HG03064 (cell line): ENCODE measurements around the gene AGTRAP.

Source experiments
- ATAC-seq: cut with Tn5 transposase; IDR thresholded peaks from one replicate; pipeline ENCODE4 v1.9.1; 2021; ENCODE audit warnings: low read depth; ENCODE audit not compliant: unreplicated experiment

The AGTRAP gene

GRCh38 chr1:11731691-11732283, 4.1 kb upstream of the AGTRAP start:
- no peak for ATAC-seq

- ATAC-seq = no peak
Observed at GRCh38 chr1:11733306-11733705, 2.6 kb upstream of the AGTRAP start.

- no peak for ATAC-seq
Observed at GRCh38 chr1:11735531-11735853, 444 bp upstream of the AGTRAP start.

GRCh38 chr1:11736746-11737639, 1.1 kb downstream of the AGTRAP start:
- no peak for ATAC-seq

- ATAC-seq = no peak
Observed at GRCh38 chr1:11738096-11738495, 2.2 kb downstream of the AGTRAP start.

GRCh38 chr1:11738783-11739182, 2.8 kb downstream of the AGTRAP start:
- ATAC-seq = no peak

GRCh38 chr1:11740258-11741192, 4.6 kb downstream of the AGTRAP start:
- ATAC-seq = no peak

GRCh38 chr1:11741482-11741881, 5.5 kb downstream of the AGTRAP start:
- no peak for ATAC-seq

GRCh38 chr1:11741919-11742558, 6.1 kb downstream of the AGTRAP start:
- ATAC-seq = no peak

- no peak for ATAC-seq
Observed at GRCh38 chr1:11744287-11744686, 8.4 kb downstream of the AGTRAP start.

GRCh38 chr1:11746092-11746491, 10.2 kb downstream of the AGTRAP start:
- no peak for ATAC-seq

- ATAC-seq = no peak
Observed at GRCh38 chr1:11746795-11747487, 11.0 kb downstream of the AGTRAP start.

GRCh38 chr1:11748294-11749202, 12.6 kb downstream of the AGTRAP start:
- ATAC-seq = no peak

GRCh38 chr1:11749203-11749689, 13.3 kb downstream of the AGTRAP start:
- ATAC-seq = no peak

GRCh38 chr1:11749996-11750395, 14.1 kb downstream of the AGTRAP start:
- no peak for ATAC-seq

- no peak for ATAC-seq
Observed at GRCh38 chr1:11751087-11751486, 15.2 kb downstream of the AGTRAP start.

- ATAC-seq = no peak
Observed at GRCh38 chr1:11752359-11753088, 16.6 kb downstream of the AGTRAP start.

GRCh38 chr1:11753555-11754208, 17.7 kb downstream of the AGTRAP start:
- no peak for ATAC-seq
